Stomach (tissue), 4 donors: ENCODE results near the gene IZUMO2.
"Not testable (repeated sequence)": the region's sequence is repeated elsewhere in the genome, so short reads cannot be mapped to it uniquely, and the experiment has no call there.

ENCODE experiments used
- CTCF ChIP-seq, 7 experiments: fragments of 450-650 bp in 4 of 7; fragments of 200-600 bp in 3 of 7; sonication (generic) in 3 of 7; IDR thresholded peaks; one replicate each; pipeline ENCODE4 v1.5.1; 2016 to 2019; ENCODE audit warnings: antibody characterized with exemption in 7 of 7, control low read depth in 2 of 7, mild to moderate bottlenecking in 1 of 7
- POLR2A ChIP-seq, 4 donors: fragments of 450-650 bp; IDR thresholded peaks; one replicate each; pipeline ENCODE4 v1.6.1; 2016; ENCODE audit warnings: antibody characterized with exemption in 4 of 4, control low read depth in 2 of 4, mild to moderate bottlenecking in 1 of 4, moderate library complexity in 1 of 4
- POLR2AphosphoS5 ChIP-seq, 3 donors: sonication (generic); formaldehyde crosslinking; IDR thresholded peaks; one replicate each; pipeline ENCODE4 v1.6.1; 2016; ENCODE audit warnings: antibody characterized with exemption in 3 of 3

- not testable (repeated sequence) for TF ChIP-seq POLR2AphosphoS5, CTCF, POLR2A (IDR thresholded peaks at IDR 0.05)
Measured at GRCh38 chr19:50103405-50103804, 59.7 kb downstream of the IZUMO2 start.
